HG03457 (cell line): ENCODE data around the gene CAST.

ENCODE experiments used
- ATAC-seq: cut with Tn5 transposase; IDR thresholded peaks from one replicate; pipeline ENCODE4 v1.9.1; 2021; ENCODE audit warnings: moderate number of reproducible peaks; ENCODE audit not compliant: unreplicated experiment

The CAST gene

DNA sequence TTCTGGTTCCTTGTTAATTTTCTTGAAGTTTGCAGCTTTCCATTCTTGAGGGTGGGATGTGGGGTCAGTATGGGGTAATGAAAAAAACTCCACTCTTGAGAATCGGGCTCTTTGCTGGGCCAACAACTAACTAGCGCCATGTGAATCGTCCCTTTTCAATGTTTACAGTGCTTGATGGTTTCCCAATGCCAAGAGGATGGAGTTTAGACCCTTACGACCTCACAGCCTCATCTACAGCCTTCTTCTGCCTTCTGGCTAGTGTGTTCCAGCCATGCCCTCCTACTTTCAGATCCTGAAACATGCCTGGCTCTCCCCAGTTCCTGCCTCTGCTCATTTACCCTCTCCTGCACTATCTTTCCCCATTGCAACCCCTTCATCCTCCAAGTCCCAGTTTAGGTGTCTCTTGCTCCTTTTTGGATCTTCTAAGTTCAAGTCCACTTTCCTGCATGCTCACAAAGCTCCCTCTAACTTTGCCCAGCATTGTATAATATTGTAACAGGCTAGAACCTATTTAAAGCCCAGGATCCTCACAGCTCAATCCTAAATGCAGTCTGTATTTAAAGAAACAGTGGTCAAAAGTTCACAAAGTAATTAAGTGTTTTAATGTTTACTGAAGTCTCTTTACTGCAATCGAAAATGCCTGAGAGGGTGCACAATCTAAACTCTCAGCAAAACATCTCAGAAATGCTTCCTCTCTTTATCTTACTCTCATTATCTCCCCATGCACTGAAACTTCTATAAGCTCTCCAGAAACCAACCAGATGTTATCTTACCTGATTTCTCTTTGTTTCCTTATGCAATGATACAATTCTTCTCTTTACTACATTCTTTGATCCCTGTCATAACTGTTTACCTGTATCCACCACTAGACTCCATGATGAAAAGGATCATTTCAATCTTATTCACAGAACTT is 20.6 kb upstream of the CAST start:
- no peak for ATAC-seq

DNA sequence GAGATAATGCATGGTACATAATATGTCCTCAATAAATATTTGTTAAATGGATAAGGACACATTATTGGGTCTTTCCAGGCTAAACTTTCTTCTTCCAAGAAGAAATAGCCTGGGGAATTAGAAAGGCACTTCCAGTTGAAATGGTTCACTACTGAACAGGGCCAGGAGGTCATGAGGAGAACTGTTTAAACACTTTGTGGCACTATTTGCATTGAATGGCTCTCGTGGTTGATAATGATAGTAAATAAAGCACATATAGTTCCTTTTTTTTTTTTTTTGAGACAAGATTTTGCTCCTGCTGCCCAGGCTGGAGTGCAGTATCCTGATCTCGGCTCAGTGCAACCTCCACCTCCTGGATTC is 19.9 kb upstream of the CAST start:
- ATAC-seq = no peak

DNA sequence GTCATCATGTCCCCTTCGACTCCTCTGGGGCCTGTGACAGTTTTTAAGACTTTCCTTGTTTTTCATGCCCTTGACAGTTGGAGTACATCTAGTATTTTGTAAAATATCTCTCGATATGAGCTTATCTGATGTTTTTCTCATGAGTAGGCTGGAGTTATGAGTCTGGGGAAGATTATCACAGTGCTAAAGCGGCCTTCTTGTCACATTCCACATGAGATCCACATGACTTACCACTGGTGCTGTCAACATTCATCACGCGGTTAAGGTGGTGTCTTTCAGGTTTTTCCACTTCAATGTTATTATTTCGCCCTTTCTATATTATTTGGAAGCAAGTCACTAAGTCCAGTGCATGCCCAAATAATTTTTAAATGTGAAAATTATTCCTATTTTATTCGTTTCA is 17.1 kb upstream of the CAST start:
- no peak for ATAC-seq

DNA sequence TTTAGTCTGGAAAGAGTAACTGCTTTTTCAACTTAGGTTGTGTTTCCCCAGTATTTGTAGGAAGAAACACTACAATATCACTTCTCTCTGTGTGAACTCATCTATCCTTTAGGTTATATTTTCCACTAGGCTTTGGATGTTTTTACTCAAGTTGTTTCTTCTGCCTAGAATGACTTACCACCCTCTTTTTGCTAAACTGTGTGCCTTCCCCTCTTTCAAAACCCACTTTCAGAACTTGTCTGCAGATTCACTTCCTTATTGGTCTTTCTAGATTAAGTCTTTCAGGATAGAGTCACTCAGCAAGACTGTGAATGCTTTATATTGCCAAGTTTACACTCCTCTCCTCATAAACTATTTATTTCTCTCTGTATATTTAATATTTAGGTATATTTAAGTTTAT is 14.2 kb upstream of the CAST start:
- peak; percentile 54 for ATAC-seq

DNA sequence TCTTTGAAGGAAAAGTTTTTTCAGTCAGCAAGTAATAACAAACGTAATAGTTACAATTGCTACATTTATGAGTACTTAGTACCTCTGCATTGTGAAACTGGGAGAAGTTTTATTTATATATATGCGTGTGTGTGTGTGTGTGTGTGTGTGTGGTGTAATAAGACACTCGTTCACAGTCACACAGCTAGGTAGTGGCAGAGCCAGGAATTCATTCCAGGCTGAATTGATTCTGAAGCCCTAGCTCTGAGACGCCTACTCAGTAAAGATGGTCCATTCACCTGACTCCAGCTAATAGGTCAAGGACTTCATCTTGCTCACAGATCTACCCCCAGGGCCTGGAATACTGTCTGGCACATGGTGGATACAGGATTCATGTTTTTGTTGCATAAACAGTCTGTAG is 13.6 kb upstream of the CAST start:
- ATAC-seq = no peak

DNA sequence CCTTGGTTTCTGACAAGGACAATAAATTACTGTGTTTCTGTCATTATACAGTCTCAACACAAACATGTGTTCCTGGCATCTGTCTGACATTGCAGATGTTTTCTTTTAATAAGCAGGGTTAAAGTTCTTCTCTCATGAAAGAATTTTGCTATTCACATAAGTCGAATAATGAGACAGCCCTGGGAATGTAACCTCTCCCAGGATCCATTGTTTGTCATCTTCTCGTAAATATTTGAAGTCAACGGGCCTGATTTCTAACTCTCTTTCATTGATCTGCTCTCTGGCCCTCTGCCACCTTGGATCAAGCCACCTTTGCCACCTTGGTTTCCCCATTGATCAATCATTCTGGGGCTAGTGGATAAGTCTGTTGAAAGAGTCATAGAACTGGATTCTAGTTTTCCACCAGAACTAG is 12.9 kb upstream of the CAST start:
- no peak for ATAC-seq

DNA sequence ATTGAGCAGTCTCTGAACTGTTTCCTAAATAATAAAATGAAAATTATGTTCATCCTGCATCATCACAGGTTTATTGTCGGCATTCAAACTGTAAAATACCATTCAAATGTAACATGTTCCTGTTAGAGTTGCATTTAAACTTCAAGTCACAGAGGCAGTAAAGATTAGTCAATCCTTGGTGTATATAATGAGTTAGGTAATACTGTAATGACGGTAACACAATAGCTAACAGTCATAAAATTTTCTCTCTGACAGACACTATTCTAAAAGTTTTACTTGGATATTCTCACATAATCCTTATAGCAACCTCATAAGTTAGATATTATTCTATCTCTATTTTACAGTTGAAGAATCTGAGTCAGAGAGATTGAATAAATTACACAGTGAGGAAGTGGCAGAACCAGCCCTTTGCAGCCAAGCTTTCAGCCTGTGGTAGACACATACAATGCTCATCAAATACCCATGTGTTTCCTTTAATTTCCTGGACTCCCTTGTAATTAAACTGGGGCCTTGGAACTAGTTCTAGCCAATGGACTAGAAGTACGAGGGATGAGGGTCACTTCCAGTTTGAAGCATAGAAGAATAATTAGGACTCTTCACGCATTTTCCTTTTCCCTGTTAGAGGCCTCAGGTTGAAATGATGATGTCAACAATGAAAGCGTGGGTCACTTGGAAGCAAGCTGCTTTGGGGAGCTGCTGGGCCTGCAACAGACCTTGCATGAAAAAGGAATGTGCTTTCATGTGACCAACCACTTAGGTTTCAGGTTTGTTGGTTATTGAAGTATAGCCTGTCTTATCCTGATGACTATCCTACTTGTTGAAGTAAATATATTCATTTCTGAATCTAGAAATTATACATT is 12.3 kb upstream of the CAST start:
- ATAC-seq = no peak

DNA sequence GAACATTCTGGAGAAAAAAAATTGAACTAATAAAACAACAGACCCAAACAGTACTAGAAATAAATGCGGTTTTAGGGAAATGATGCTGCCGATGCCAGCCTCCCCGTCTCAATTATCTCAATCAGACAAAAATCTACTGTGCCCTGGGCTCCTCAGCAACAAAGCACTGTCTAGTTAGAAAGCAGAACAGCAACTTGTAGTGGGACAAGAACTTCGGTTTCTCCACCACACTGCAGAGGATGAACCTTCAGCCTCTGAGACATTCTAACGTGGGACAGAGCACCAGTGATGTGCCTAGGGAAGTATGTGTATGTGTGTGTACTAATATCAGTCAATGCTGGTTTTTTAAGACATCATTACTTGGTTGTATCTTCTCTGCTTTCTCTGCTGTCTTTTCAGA is 11.1 kb upstream of the CAST start:
- ATAC-seq = no peak

DNA sequence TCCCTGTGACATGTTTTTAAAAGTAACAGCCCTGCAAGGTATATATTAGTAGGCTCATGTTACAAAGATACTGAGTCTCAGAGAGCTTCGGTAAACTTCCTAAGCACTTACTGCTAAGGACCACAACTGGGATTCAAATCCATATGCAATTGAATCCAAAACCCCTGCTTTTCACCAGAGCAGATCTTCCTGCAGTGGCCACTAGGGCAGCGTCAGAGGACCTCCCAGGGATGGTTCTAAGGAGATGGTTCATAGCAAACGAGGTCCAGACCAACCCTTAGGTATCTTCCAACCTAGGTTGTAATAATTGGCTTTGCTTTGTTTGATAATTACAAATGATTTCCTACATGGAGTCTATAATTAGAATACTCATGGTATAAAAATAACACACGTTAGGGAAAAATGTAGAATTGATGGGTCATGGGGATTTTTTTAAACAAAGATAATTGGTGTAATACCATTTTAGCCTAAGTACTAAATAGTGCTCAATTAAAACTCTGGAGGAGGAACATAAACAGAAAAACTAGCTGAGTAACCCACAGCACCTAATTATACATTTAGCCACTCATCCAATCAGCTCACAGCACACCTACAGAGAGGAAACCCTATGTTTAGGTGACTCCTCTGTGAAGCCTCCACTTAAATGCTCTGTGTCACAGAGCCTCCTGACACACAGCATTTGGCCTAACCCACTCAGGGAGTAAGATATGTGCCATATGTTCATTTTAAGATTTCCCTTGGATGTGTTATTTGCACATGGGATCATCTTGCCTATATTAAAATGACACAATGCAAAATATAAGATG is 10.0 kb upstream of the CAST start:
- ATAC-seq = no peak

DNA sequence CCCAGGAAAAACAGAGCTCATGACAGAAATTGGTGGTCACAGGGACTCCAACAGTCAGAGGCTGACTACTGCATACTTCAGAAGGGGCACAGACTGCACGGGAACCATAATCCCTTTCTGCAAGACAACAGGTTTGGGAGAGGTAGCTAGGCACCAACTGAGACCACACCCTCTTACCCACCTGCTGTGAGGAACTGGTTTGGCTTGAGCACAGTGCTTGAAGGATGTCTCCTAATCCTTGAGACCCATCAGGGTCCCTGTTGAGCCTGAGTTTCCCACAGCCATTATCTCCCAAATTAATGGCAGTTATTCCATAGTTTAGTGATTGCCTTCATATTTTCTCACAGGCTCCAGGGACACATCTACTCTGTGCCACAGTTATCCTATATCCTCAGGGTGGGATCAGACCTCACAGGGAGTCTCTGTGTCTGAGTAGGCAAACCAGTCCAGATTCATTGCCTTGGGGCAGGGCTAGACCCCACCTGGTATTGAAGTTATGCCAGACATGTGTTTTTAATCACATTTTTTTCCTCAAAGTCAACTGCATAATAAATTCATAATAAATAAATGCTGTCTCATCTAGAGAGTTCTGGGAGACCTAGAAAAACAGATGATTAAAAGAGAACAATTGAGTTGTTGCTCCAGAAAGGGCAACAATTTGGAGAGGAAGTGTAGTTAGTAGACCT is 9.3 kb upstream of the CAST start:
- no peak for ATAC-seq

DNA sequence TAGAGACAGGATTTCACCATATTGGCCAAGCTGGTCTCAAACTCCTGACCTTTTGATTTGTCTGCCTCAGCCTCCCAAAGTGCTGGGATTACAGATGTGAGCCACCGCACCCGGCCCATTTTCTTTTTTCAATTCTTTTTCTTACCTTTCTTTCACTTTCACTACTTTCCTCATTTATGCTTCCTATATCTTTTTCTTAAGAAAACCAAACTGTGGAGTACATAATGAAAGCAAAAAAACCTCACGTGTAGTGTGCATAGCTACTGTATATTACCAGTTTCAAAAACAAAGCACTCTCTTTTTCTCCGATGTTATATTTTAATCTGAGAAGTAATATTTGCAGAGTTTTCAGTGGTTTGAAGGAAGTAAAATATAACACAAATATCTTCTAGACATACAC is 8.0 kb upstream of the CAST start:
- no peak for ATAC-seq

DNA sequence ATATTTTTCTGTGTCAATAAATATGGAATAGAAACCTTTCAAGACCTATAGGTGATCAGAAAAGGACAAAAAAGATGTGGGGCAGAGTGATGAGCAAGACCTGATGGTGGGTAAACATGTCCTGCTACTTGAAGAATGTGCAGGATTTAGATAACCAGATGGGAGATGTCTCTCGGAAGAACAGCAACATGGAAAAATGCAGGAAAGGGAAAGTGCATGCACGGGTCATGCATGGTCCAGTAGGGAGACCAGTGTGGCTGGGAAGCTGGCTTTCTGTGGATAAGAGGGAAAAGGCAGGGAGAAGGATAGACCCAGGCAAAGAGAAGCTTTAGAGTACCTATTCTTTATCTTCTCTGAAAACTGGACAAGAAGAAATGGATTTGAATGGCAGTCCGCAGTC is 7.1 kb upstream of the CAST start:
- no peak for ATAC-seq

DNA sequence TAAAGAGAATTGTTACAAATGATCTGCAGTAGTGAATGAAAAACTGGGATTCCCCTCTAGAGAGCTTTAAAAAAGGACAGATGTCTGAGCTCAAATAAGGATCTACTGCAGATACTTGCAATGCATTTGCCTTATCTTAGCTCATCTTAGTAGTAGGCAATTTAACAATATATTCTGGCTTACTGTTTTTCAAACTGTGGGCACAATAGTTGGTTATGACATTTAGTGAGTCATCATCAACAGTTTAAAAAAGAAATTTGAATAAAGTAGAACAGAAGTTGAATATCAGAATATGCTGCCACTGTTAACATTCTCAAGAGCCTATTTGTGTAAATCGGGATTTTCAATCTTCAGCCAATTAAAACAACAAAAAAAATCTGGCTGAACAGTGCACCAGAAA is 6.7 kb upstream of the CAST start:
- no peak for ATAC-seq

DNA sequence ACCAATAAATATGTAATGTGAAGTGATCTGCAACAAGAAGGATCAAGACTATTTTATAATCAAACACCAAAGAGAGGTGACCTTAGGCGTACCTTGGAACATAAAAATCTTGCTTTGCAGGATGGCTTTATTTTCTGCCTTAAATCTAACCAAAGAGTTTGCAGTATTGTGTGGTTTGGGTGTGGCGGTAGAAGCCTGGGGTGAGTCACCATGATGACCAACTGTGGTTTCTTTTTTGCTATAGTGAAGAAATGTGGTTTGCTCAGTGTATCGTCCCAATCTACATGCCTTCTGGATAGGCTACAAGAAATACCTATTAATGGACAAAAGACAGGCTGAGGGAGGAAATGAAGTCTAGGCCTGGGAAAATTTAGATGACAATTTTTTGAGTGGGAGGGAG is 5.1 kb upstream of the CAST start:
- peak; percentile 63 for ATAC-seq

DNA sequence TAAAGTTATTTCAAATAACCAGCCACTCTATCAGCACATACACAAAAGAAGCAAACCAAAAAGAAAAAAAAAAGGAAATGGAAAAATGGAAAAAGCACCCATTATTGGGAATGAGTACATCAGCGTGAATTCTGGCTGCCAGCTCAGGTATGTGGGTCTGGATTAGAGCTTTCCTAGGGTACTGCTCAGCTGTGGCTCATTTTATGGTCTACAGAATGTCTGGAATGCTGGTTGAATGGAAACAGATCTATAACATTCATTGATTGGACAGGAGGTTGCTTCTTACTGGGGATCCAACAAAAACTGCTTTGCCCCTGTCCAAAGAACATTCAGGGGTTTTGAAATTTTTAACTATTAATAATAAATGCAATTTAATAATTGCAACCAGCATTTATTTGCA is 3.9 kb upstream of the CAST start:
- ATAC-seq = no peak

DNA sequence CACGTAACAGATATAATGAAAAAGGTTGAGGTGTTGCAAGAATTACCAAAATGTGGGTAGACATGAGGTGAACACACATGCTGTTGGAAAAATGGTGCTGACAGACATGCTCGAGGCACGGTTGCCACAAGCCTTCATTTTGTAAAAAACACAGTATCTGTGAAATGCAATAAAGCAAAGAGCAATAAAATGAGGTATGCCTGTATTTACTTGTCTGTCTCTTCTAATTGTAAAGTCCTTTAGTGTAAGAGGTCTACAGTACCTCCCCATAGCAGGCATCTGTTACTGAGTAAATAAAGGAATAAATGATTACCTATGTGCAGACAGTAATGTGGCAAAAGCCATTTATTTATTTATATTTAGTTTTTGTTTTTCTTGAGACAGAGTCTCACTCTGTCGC is 3.0 kb upstream of the CAST start:
- no peak for ATAC-seq

DNA sequence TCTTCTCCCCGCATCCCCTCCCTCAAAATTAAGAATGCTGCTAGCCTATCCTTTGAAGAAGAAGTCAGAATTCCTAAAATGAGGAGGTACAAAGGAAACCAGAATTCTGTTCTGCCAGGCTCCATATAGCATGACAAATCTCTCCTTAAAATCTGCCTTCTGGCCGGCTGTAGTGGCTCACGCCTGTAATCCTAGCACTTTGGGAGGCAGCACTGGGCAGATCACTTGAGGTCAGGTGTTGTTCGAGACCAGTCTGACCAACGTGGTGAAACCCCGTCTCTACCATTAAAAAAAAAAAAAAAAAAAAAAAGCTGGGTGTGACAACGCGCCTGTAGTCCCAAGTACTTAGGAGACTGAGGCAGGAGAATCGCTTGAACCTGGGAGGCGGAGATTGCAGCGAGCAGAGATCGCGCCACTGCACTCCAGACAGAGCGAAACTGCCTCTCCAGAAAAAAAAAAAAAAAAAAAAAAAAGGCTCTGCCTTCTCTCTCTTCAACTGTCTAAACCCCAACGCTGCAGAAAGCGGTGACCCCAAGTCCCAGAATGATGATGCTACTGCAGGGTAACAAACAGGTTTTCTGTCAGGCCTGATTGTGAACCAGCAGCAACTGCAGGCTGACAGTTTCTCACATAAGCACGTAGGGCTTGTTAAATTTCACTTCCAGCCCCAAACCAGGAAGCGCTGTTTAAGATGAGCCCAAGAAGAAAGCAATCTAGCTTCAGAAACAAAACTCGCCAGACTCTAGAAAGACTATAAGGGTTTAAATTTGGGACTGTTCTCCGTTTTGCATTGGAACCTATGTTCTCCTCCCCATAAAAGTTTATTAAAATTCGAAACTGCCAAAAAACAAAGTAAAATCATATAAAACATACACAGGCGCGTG is 963 bp upstream of the CAST start:
- ATAC-seq = no peak

DNA sequence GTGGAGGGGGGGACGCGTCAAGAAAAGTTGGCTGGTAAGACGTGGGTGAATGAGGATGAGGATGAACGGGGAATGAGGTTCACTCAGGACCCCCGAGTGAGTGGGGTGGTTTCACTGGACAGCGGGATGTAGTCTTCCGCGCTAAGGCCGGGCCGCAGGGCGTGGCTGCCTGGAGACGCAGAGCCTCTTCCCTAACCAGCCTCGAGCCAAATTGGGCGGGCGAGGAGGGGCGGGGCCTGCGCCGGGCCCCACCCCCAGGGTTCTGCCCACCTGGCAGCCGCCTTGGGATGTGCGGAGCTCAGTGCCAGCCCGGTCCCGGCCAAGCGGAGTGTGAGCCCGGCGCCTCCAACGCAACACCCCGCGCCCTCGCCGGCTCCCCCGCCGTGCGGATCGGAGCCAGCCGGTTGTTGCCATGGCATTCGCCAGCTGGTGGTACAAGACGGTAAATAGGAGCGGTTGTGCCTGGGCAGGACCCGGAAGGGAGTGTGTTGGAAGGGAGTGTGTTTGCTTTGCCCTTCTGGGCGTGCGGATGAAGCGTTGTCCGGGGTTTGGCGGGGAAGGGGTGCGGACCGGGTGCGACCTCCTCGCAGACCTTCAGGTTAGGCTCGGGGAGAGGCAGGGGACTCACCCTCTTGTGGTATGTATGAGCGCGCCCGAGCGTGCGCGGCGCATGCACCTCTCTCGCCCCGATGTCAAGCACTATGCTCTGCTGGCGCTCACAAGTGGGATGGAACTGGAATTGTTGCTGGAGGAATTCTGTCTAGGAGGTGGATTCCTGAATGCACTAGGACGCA is 746 bp downstream of the CAST start:
- peak; percentile 72 for ATAC-seq

DNA sequence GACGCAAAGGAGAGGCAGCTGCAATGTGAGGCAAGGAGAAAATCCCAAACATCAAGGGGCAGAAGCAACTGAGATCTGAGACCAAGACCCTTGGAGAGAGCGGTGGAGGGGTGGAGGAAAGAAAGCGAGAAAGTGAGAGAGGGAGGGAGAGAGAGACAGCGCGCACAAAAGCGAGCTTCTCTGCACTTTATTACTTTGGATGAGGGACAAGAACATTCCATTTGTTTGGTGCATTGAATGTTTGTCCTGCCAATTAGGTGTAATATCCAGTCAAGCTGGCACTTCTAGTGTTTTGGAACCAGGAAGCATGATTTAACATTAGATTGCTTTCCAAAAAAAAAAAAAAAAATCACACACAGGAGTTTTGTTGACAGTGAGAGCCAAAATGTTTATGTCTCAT is 1.4 kb downstream of the CAST start:
- ATAC-seq = no peak
